Left colon (tissue), 2 donors: ENCODE results near the gene CA11. TPM values are rescaled to one million over a fixed set of nuclear protein-coding genes. Genes with fewer than 3 reads are reported as not detected.
"Not testable (repeated sequence)": the region's sequence is repeated elsewhere in the genome, so short reads cannot be mapped to it uniquely, and the experiment has no call there.

Experiments
- ATAC-seq: fragments of 200-7000 bp; cut with Tn5 transposase; one replicate; pipeline ENCODE4 v1.9.1; 2020; ENCODE audit warnings: mild to moderate bottlenecking, moderate library complexity
- DNase-seq, 2 donors: peaks; one replicate each; pipeline ENCODE4 v3.0.0-alpha.2; 2020
- intact Hi-C, 2 donors: fragments of 100-400 bp; cut with DNase I in 1 of 2; cut with micrococcal nuclease in 1 of 2; formaldehyde crosslinking; loops; one replicate each; pipeline versions ENCODE4 v1.11.2 to v1.14.0; 2022; cut with DNase I, micrococcal nuclease
- total RNA-seq, 2 donors: library from RNA; stranded (reverse); fragmentation: NEBNext Ultra II Directional; extraction: Animal tissue kit (Norgen Biotek cat#: 25700); gene quantifications; one replicate each; pipeline ENCODE4 v1.2.1, GENCODE V29; 2021
- donor health status: DM: no; HTN: no; CAD: no.
- donor health status: DM: yes; HTN: yes; CAD: no.

CA11 gene
- total RNA-seq, 2 donors from 2014 or later, result 1.7 to 4.2 TPM

- ATAC-seq, result peak; percentile 7
- peak; percentile 65 to 86 for DNase-seq
- intact Hi-C loops, result no loop called here
Observed at GRCh38 chr19:48633148-48634035, 12.6 kb downstream of the CA11 start.

- intact Hi-C loops, result no loop called here
- DNase-seq, result no peak
- no peak for ATAC-seq
Observed at GRCh38 chr19:48632692-48633147, 13.3 kb downstream of the CA11 start.

- DNase-seq, ATAC-seq, intact Hi-C loops: not testable (repeated sequence)
Observed at GRCh38 chr19:48632286-48632685, 13.7 kb downstream of the CA11 start.

DNA sequence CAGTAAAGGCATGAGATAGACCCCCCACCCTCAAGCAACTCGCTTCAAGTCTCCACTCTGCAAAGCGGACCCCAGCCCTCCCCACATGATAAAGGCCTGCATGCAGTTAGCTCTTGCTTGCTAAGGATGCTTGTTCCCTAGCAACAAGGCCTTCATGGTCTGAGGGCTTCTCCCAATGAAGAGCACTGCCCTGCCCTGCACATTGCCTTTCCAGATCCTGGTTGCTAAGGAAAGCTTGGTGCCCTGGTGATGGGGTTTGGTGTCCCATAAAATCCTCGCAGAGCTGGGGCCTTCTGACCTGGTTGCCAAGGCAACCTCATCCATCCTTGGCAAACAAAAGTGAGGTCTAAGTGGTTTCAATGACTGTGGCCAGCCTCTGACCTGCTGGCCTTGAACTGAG, 14.8 kb downstream of the CA11 start:
- no peak for ATAC-seq
- no peak for DNase-seq
- intact Hi-C loops, result no loop called here

GRCh38 chr19:48630296-48631063, 15.5 kb downstream of the CA11 start:
- intact Hi-C loops, result no loop called here
- DNase-seq, result peak; percentile 72 to 81
- peak; percentile 17 for ATAC-seq

- ATAC-seq (peak; percentile 60), DNase-seq (peak; percentile 88 to 93)
Observed at GRCh38 chr19:48629599-48630295, 16.2 kb downstream of the CA11 start.

DNA sequence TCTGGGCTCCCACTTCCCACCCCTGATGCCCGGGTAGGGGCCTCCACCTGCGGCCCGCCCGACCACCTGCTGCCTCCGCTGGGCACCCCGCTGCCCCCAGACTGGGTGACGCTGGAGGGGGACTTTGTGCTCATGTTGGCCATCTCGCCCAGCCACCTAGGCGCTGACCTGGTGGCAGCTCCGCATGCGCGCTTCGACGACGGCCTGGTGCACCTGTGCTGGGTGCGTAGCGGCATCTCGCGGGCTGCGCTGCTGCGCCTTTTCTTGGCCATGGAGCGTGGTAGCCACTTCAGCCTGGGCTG, 16.7 kb downstream of the CA11 start:
- no peak for ATAC-seq
- DNase-seq, result no peak
- intact Hi-C loops, result no loop called here

More at GRCh38 chr19:48629599-48630295, 16.2 kb downstream of the CA11 start:
- intact Hi-C loops, result no loop called here

GRCh38 chr19:48628486-48629296, 17.3 kb downstream of the CA11 start:
- DNase-seq, result peak in 1 of 2 donors; percentile 36
- intact Hi-C loops, result no loop called here

DNA sequence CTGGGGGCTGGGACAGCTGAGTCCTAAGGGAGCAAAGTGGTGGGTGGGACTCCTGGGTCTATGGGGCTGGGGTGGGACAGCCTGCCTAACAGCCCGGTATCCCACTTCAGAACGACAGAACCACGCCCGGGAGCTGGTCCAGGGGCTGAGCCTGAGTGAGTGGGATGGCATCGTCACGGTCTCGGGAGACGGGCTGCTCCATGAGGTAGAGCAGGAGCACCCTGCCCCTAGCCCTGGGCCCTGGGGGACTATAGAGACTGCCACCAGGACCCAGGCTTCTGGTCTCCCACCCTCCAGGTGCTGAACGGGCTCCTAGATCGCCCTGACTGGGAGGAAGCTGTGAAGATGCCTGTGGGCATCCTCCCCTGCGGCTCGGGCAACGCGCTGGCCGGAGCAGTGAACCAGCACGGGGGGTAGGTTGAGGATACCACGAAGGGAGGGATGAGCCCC, 18.1 kb downstream of the CA11 start:
- DNase-seq, result no peak
- intact Hi-C loops, result no loop called here

More at GRCh38 chr19:48628486-48629296, 17.3 kb downstream of the CA11 start:
- no peak for ATAC-seq

GRCh38 chr19:48627201-48627864, 18.7 kb downstream of the CA11 start:
- intact Hi-C loops, result no loop called here
- ATAC-seq, result peak; percentile 39
- DNase-seq, result peak; percentile 64 to 68

More for the DNA sequence above, 18.1 kb downstream of the CA11 start:
- ATAC-seq, result no peak

- intact Hi-C loops, result no loop called here
- ATAC-seq (no peak), DNase-seq (peak in 1 of 2 donors; percentile 50)
Observed at GRCh38 chr19:48625891-48626327, 20.1 kb downstream of the CA11 start.

DNA sequence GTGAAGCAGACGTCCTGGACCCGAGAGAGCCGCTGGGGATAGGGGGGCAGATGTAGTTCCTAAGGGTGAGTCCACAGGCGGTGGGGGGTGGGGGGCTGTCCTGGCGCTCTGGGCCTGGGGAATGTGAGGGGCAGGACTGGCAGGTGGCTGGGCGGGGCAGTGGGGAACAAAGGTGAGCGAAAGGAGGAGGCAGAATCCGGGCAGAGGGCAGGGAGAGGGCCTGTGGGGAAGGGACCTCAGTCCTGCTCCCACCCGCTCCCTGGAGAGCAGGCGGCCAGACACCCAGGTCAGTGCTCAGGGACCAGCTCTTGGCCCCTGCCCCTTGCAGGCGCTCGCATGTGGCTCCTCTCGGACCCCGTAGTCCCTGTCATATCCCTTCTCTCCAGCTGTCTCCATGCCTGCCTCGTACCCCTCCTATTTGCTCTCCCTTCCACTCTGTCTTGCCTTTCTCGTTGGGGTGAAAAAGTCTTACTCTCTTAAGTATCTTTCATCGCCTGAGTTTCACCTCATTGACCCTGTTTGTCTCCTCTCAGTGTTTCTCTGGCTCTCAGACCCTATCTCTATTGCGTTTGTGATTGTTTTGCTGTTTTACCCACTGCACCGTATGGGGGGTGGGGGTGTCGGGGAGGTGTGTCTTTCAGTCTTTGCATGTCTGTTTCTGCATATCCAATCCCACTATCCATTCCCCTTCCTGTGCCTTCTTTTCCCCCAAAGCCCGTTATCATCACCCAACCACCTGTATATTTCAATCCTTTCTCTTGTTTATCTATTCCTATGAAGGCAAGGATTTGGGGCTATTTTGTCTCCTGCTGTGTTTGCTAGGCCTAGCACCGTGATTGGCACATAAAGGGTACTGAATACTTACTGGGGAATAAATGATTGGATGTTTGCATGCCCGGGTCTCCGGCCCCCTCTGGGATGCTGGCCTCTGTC, 20.9 kb downstream of the CA11 start:
- peak; percentile 80 to 84 for DNase-seq
- intact Hi-C loops, result no loop called here
- ATAC-seq, result peak; percentile 60

DNA sequence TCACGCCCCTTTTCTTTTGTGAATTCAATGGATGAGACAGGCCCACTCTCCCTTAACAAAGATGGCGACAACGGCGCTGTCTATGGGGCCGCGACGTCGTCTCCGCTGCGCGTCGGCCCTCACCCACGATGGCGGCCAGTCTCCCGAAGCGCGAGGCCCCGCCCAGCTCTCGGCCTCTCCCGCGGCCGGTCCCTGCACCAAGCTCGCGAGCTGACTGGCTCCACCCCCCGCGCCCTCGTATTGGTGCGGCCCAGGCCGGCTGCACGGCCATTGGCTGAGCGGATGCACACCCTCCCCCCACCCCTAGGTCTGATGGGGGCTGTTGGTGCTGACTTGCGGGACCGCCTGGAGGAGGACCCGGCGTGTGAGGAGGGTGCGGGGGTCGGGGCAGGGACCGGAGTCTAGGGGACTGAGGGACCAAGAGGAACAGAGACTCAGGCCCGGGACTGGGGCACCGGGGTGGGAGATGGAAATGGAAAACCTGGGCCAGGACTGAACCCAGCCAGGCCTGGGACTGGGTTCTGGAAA, 21.9 kb downstream of the CA11 start:
- intact Hi-C loops, result no loop called here
- peak; percentile 99 for DNase-seq
- ATAC-seq, result peak; percentile 70

DNA sequence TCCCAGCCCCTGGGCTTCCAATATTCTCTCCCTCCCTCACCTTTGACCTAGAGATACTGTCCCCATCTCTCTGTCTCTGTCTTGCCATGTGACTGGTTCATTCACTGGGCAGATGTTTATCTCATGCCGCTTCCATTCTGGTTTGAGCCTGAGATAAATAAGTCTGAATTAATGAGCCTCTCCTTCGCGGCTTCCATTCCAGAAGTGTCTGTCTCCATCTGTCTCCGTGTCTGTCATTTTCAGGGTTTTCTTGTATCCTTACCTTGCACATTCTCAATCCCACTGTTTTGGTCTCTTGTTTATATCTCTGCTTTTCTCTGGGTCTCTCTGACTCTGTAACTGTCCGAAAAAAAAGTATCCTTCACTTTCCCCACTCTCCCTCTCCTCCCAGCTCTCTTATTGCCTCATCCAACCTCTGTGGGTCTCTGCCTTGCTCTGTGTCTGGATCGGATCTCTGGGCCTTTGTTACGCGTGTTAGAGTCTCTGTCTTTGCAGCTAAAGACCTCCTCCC, 22.4 kb downstream of the CA11 start:
- ATAC-seq, result no peak
- intact Hi-C loops, result no loop called here
- DNase-seq, result no peak

DNA sequence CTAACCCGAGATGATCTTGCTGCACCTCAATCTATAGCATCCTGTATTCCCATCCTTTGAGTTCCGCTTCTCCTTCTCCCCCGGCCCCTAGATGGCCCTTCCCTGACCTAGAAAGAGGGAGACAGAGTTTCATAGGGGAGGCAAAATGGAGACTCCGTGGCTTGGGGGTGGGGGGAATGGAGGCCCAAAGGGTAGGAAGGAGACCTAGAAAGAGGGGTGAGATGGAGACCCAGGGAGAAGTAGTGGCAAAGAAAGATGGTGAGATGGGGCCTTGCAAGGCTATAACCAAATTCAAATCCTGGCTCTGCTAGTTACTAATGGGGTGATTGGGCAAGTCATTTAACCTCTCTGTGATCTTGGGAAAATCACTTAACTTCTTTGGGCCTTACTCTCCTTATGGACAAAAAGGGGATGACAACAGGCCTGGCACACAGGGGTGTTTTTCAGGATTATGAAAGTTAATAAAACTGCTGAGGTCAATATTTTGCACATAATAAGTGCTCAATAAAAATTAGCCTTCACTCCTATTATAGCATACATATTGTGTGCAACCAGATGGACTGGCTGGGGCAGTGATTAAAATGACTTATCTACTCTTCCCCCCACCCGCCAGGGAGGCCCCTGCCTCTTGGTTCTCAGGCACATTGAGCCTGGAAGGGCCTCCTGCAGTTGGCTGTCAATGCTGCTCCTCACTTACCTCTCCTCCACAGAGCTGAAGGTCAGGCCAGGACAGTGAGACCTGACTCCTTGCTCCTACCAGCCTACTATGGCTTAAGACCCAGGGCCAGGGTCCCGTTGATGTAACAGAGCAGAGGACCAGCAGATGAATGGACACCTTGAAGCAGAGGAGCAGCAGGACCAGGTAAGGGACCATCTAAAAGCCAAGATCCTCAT, 26.0 kb downstream of the CA11 start:
- DNase-seq (no peak), ATAC-seq (no peak)
- intact Hi-C loops, result no loop called here
